Neural cell (in vitro differentiated cells): ENCODE data around the gene CEBPA. TPM values are rescaled to one million over a fixed set of nuclear protein-coding genes. Genes with fewer than 3 reads are reported as not detected.

ENCODE experiments used
- H2AFZ ChIP-seq: fragments of 200-600, 300-800 bp; sonication (generic), shearing (Covaris generic); 2 replicates; pipeline ENCODE4 v1.6.0; 2014; ENCODE audit warnings: low read depth, mild to moderate bottlenecking, antibody characterized with exemption, low read length, moderate library complexity
- H3F3A ChIP-seq: fragments of 200-600 bp; shearing (Covaris generic); 2 replicates; pipeline ENCODE4 v1.6.1; 2016; ENCODE audit warnings: mild to moderate bottlenecking, moderate library complexity, mixed read lengths, antibody characterized with exemption, low read length; ENCODE audit not compliant: insufficient read depth, poor library complexity, severe bottlenecking
- H3K27ac ChIP-seq: fragments of 200-600, 300-800 bp; sonication (generic), shearing (Covaris generic); 2 replicates; pipeline ENCODE4 v1.5.1; 2014; ENCODE audit warnings: mild to moderate bottlenecking, low read length, moderate library complexity
- H3K27me3 ChIP-seq: fragments of 300-800, 200-600 bp; sonication (generic), shearing (Covaris generic); 2 replicates; pipeline ENCODE4 v1.6.0; 2014; ENCODE audit warnings: mild to moderate bottlenecking, low read depth, low read length, moderate library complexity; ENCODE audit not compliant: insufficient read depth
- H3K36me3 ChIP-seq: fragments of 300-800, 200-600 bp; sonication (generic), shearing (Covaris generic); 2 replicates; pipeline ENCODE4 v1.5.1; 2014; ENCODE audit warnings: mild to moderate bottlenecking, antibody characterized with exemption, low read length, moderate library complexity; ENCODE audit not compliant: insufficient read depth
- H3K4me2 ChIP-seq: fragments of 300-800, 200-600 bp; sonication (generic), shearing (Covaris generic); 2 replicates; pipeline ENCODE4 v1.6.0; 2014; ENCODE audit warnings: mild to moderate bottlenecking, low read length
- H3K4me3 ChIP-seq: fragments of 300-800, 200-600 bp; sonication (generic), shearing (Covaris generic); 2 replicates; pipeline ENCODE4 v1.5.1; 2014; ENCODE audit warnings: mild to moderate bottlenecking, low read length, moderate library complexity
- H3K79me2 ChIP-seq: fragments of 200-600 bp; shearing (Covaris generic); replicated peaks from 2 replicates; pipeline ENCODE4 v1.6.0; 2014; ENCODE audit warnings: mild to moderate bottlenecking, low read length, moderate library complexity; ENCODE audit not compliant: insufficient read depth
- H3K9ac ChIP-seq: fragments of 300-800, 200-600 bp; sonication (generic), shearing (Covaris generic); 2 replicates; pipeline ENCODE4 v1.6.1; 2016; ENCODE audit warnings: mild to moderate bottlenecking, low read length, mixed read lengths
- H3K9me2 ChIP-seq: fragments of 200-600 bp; shearing (Covaris generic); 2 replicates; pipeline ENCODE4 v1.6.1; 2016; ENCODE audit warnings: mild to moderate bottlenecking, low read length, mixed read lengths; ENCODE audit not compliant: insufficient read depth
- H3K9me3 ChIP-seq: fragments of 200-600, 300-800 bp; sonication (generic), shearing (Covaris generic); 2 replicates; pipeline ENCODE4 v1.6.1; 2016; ENCODE audit warnings: mild to moderate bottlenecking, mixed run types, low read length, moderate library complexity, mixed read lengths
- H4K20me1 ChIP-seq: fragments of 200-600 bp; shearing (Covaris generic); 2 replicates; pipeline ENCODE4 v1.6.1; 2016; ENCODE audit warnings: mild to moderate bottlenecking, mixed run types; ENCODE audit not compliant: insufficient read depth
- CTCF ChIP-seq: fragments of 450-650 bp; IDR thresholded peaks from 2 replicates; pipeline ENCODE4 v1.5.1; 2014; ENCODE audit warnings: antibody characterized with exemption, mild to moderate bottlenecking, moderate library complexity; ENCODE audit not compliant: poor library complexity, severe bottlenecking
- EP300 ChIP-seq: fragments of 450-650 bp; conservative IDR thresholded peaks from 2 replicates; pipeline ENCODE4 v1.6.1; 2014; ENCODE audit warnings: antibody characterized with exemption, mild to moderate bottlenecking, moderate library complexity; ENCODE audit not compliant: poor library complexity, severe bottlenecking
- EZH2 ChIP-seq: fragments of 200-600, 300-800 bp; shearing (Covaris generic), sonication (generic); IDR thresholded peaks from 2 replicates; pipeline ENCODE4 v1.6.1; 2014; ENCODE audit warnings: antibody characterized with exemption, low read length, borderline replicate concordance, mild to moderate bottlenecking; ENCODE audit not compliant: insufficient read depth, poor library complexity, severe bottlenecking
- MXI1 ChIP-seq: fragments of 450-650 bp; conservative IDR thresholded peaks from 2 replicates; pipeline ENCODE4 v1.6.1; 2014; ENCODE audit warnings: antibody characterized with exemption, mild to moderate bottlenecking; ENCODE audit not compliant: poor library complexity, severe bottlenecking
- POLR2AphosphoS5 ChIP-seq: IDR thresholded peaks from 2 replicates; pipeline ENCODE4 v1.6.1; 2012
- RAD21 ChIP-seq: fragments of 450-650 bp; conservative IDR thresholded peaks from 2 replicates; pipeline ENCODE4 v1.6.1; 2014; ENCODE audit warnings: antibody characterized with exemption, mild to moderate bottlenecking, moderate library complexity
- REST ChIP-seq: IDR thresholded peaks from 2 replicates; pipeline ENCODE4 v1.6.1; 2012; ENCODE audit warnings: borderline replicate concordance
- SMC3 ChIP-seq: fragments of 450-650 bp; conservative IDR thresholded peaks from 2 replicates; pipeline ENCODE4 v1.6.1; 2014; ENCODE audit warnings: antibody characterized with exemption, mild to moderate bottlenecking, moderate library complexity; ENCODE audit not compliant: poor library complexity
- TAF1 ChIP-seq: IDR thresholded peaks from 2 replicates; pipeline ENCODE4 v1.6.1; 2012; ENCODE audit warnings: low read depth
- polyA plus RNA-seq: library from polyadenylated mRNA; depleted of rRNA; stranded (reverse); fragments of >200 nt; gene quantifications from 2 replicates; pipeline ENCODE4 v1.2.3, GENCODE V29; 2014

Gene CEBPA
- polyA plus RNA-seq, 1 donor from 2014 or later: 2.6 TPM

GRCh38 chr19:33267706-33268105 lies 34.6 kb downstream of the CEBPA start:
- Histone ChIP-seq H3K27ac (no peak overlapping the region), H3K4me2 (no peak overlapping the region), H3K9me2 (no peaks in the 10 kb centered on the region), H3K36me3 (no peaks in the 10 kb centered on the region), H3F3A (no peaks in the 10 kb centered on the region), H3K9me3 (no peaks in the 10 kb centered on the region), H3K4me3 (no peak overlapping the region), H4K20me1 (no peaks in the 10 kb centered on the region), H3K9ac (no peak overlapping the region), H3K27me3 (no peaks in the 10 kb centered on the region), H3K79me2 (no peaks in the 10 kb centered on the region), H2AFZ (no peak overlapping the region)
- TF ChIP-seq TAF1: no peak
- TF ChIP-seq EP300: no peak
- TF ChIP-seq SMC3: no peak
- TF ChIP-seq EZH2: no peak
- no peak for TF ChIP-seq RAD21
- TF ChIP-seq REST: no peak
- TF ChIP-seq CTCF: no peak
- no peak for TF ChIP-seq POLR2AphosphoS5

GRCh38 chr19:33266974-33267484 lies 35.3 kb downstream of the CEBPA start:
- no peak for TF ChIP-seq RAD21
- TF ChIP-seq MXI1: no peak
- TF ChIP-seq TAF1: no peak
- TF ChIP-seq REST: no peak
- no peak for TF ChIP-seq EZH2
- no peak for TF ChIP-seq EP300
- no peak for TF ChIP-seq SMC3
- TF ChIP-seq CTCF: no peak
- Histone ChIP-seq H3K9me3 (no peaks in the 10 kb centered on the region), H3K79me2 (no peaks in the 10 kb centered on the region), H3F3A (no peaks in the 10 kb centered on the region), H3K36me3 (no peaks in the 10 kb centered on the region), H3K27ac (no peak overlapping the region), H3K4me3 (no peak overlapping the region), H4K20me1 (no peaks in the 10 kb centered on the region), H3K9ac (no peak overlapping the region), H3K9me2 (no peaks in the 10 kb centered on the region), H2AFZ (no peak overlapping the region), H3K4me2 (no peak overlapping the region), H3K27me3 (no peaks in the 10 kb centered on the region)
